SK-N-SH treated with all-trans-retinoic acid at 6 μM for 48 hours (cell line): Measurements from ENCODE around the gene TMC6.

ENCODE experiments used
- ARNTL ChIP-seq: fragments of 450-650 bp; formaldehyde crosslinking; IDR thresholded peaks from 2 replicates; pipeline ENCODE4 v1.5.0; 2020; ENCODE audit warnings: low read depth, mild to moderate bottlenecking, moderate library complexity, borderline replicate concordance
- CSRNP3 ChIP-seq: fragments of 250-450 bp; sonication (Bioruptor Pico); IDR thresholded peaks from 2 replicates; pipeline ENCODE4 v1.5.1; 2021; ENCODE audit warnings: mild to moderate bottlenecking, moderate library complexity
- GLIS3 ChIP-seq: fragments of 250-450 bp; sonication (Bioruptor Pico); IDR thresholded peaks from 2 replicates; pipeline ENCODE4 v1.5.0; 2020; ENCODE audit warnings: mild to moderate bottlenecking, moderate library complexity
- OSR1 ChIP-seq: fragments of 250-450 bp; sonication (Bioruptor Pico); IDR thresholded peaks from 2 replicates; pipeline ENCODE4 v1.8.0; 2022; ENCODE audit warnings: moderate library complexity, mild to moderate bottlenecking, inconsistent platforms
- PATZ1 ChIP-seq: fragments of 250-450 bp; sonication (Bioruptor Pico); IDR thresholded peaks from 2 replicates; pipeline ENCODE4 v1.8.0; 2020; ENCODE audit warnings: mild to moderate bottlenecking, moderate library complexity, borderline replicate concordance
- POU6F1 ChIP-seq: fragments of 250-450 bp; sonication (Bioruptor Pico); IDR thresholded peaks from 2 replicates; pipeline ENCODE4 v1.8.0; 2021; ENCODE audit warnings: low read depth, mild to moderate bottlenecking, moderate library complexity, borderline replicate concordance
- SNAI2 ChIP-seq: fragments of 250-450 bp; sonication (Bioruptor Pico); IDR thresholded peaks from 2 replicates; pipeline ENCODE4 v1.5.0; 2020; ENCODE audit warnings: mild to moderate bottlenecking, moderate library complexity
- TOX ChIP-seq: fragments of 250-450 bp; sonication (Bioruptor Pico); IDR thresholded peaks from 2 replicates; pipeline ENCODE4 v1.8.0; 2021; ENCODE audit warnings: mild to moderate bottlenecking, moderate library complexity, borderline replicate concordance
- ZC3H10 ChIP-seq: fragments of 250-450 bp; sonication (Bioruptor Pico); IDR thresholded peaks from 2 replicates; pipeline ENCODE4 v1.5.1; 2021; ENCODE audit warnings: mild to moderate bottlenecking, moderate library complexity
- ZFP3 ChIP-seq: fragments of 250-450 bp; sonication (Bioruptor Pico); IDR thresholded peaks from 2 replicates; pipeline ENCODE4 v1.5.0; 2020; ENCODE audit warnings: mild to moderate bottlenecking, moderate library complexity
- ZFP30 ChIP-seq: fragments of 450-650 bp; formaldehyde crosslinking; IDR thresholded peaks from 2 replicates; pipeline ENCODE4 v1.5.0; 2022; ENCODE audit warnings: mild to moderate bottlenecking, moderate library complexity

- no peak for TF ChIP-seq ZC3H10 (CRISPR knock-in tag)
- TF ChIP-seq GLIS3, result no peak
- no peak for TF ChIP-seq ZFP3 (CRISPR knock-in tag)
- TF ChIP-seq POU6F1 (CRISPR knock-in tag), result no peak
- no peak for TF ChIP-seq TOX (CRISPR knock-in tag)
- TF ChIP-seq PATZ1 (CRISPR knock-in tag), result no peak
- TF ChIP-seq CSRNP3 (CRISPR knock-in tag), result no peak
- TF ChIP-seq ARNTL, result no peak
- no peak for TF ChIP-seq SNAI2
- no peak for TF ChIP-seq OSR1 (CRISPR knock-in tag)
- TF ChIP-seq ZFP30 (CRISPR knock-in tag), result no peak
These were observed 47.0 kb downstream of the TMC6 start for GRCh38 chr17:78081551-78081950.
